K562 (cell line): ENCODE data around the gene PFKP.

Experiments
- ATF7 ChIP-seq: fragments of 450-650 bp; IDR thresholded peaks from 2 replicates; pipeline ENCODE4 v1.7.1; 2014; ENCODE audit warnings: mild to moderate bottlenecking, moderate library complexity
- CBX8 ChIP-seq: fragments of 200-600 bp; sonication (generic); IDR thresholded peaks from 2 replicates; pipeline ENCODE4 v1.6.1; 2012; ENCODE audit warnings: borderline replicate concordance, mixed run types, low read depth, mild to moderate bottlenecking, moderate library complexity, mixed read lengths, low read length, control low read depth, inconsistent platforms; ENCODE audit not compliant: poor library complexity, severe bottlenecking; ENCODE audit errors: extremely low read depth
- ETV6 ChIP-seq, 3 experiments: fragments of 150-350 bp in 1 of 3; sonication (generic) in 1 of 3; formaldehyde crosslinking in 1 of 3; IDR thresholded peaks; 2 replicates each; pipeline versions ENCODE4 v1.6.1 to v1.8.0; 2014 to 2022; ENCODE audit warnings: borderline replicate concordance in 2 of 3, low read depth in 2 of 3, antibody characterized with exemption in 1 of 3, low read length in 1 of 3, mild to moderate bottlenecking in 1 of 3, missing genetic modification reagents in 1 of 3
- HDAC2 ChIP-seq: fragments of 450-650 bp; IDR thresholded peaks from 2 replicates; pipeline ENCODE4 v1.6.1; 2016; ENCODE audit warnings: mild to moderate bottlenecking
- POLR2A ChIP-seq: fragments of 450-650 bp; conservative IDR thresholded peaks from 2 replicates; pipeline ENCODE4 v1.6.1; 2016
- POLR2AphosphoS5 ChIP-seq: IDR thresholded peaks from 2 replicates; pipeline ENCODE4 v1.6.1; 2011; ENCODE audit warnings: mild to moderate bottlenecking, low read depth, low read length, moderate library complexity; ENCODE audit not compliant: control insufficient read depth, insufficient read depth
- RNF2 ChIP-seq: sonication (generic); IDR thresholded peaks from 2 replicates; pipeline ENCODE4 v1.6.1; 2016
- ZNF253 ChIP-seq: fragments of 250-450 bp; sonication (Bioruptor Pico); conservative IDR thresholded peaks from 2 replicates; pipeline ENCODE4 v1.6.1; 2021; ENCODE audit warnings: mild to moderate bottlenecking
- TF ChIP-seq, protein P1 (sequence below), 3 experiments: IDR thresholded peaks in 2 of 3; conservative IDR thresholded peaks in 1 of 3; 2 replicates each; pipeline ENCODE4 v1.5.1; 2011 to 2012; ENCODE audit warnings: low read length in 3 of 3, mild to moderate bottlenecking in 3 of 3, control low read depth in 2 of 3, improper control_type of control experiment in 1 of 3, inconsistent platforms in 1 of 3, low read depth in 1 of 3, mixed read lengths in 1 of 3, moderate library complexity in 1 of 3; ENCODE audit not compliant: insufficient read depth in 2 of 3
- TF ChIP-seq, protein P2 (sequence below): sonication (generic); formaldehyde crosslinking; IDR thresholded peaks from 2 replicates; pipeline ENCODE4 v1.8.1; 2022; ENCODE audit warnings: missing genetic modification reagents

DNA sequence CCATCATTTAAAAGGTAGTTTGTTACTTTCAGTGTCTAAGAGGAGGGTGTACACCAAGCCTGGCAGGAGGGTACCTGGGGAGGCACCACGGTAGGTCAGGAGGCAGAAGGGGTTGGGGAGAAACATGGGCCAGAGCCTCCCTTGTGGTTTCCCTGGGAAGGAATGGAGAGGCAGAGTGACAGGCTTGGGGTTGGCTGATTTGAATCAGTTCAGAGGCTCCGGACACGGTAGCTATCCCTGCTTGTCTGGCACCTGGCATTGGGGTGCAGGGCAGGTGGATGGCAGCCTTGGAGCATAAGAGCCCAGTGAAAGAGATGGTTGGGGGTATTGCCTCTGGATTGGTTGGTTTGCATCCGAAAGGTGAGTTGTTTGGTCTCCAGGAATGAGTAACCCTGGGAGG lies 30.2 kb upstream of the PFKP start:
- TF ChIP-seq CBX8 = no peak
- TF ChIP-seq ATF7 = no peak
- no peak for TF ChIP-seq ZNF253 (CRISPR knock-in tag)
- TF ChIP-seq RNF2 = no peak
- TF ChIP-seq POLR2AphosphoS5 = no peak
- TF ChIP-seq ETV6 (IDR thresholded peaks at IDR 0.05; ENCODE audit: borderline replicate concordance in 1 of 2, low read depth in 2 of 2, low read length in 1 of 2) = no peak
- no peak for TF ChIP-seq ETV6 (CRISPR knock-in tag; IDR thresholded peaks at IDR 0.05; ENCODE audit: borderline replicate concordance)
- TF ChIP-seq, protein P1, sequence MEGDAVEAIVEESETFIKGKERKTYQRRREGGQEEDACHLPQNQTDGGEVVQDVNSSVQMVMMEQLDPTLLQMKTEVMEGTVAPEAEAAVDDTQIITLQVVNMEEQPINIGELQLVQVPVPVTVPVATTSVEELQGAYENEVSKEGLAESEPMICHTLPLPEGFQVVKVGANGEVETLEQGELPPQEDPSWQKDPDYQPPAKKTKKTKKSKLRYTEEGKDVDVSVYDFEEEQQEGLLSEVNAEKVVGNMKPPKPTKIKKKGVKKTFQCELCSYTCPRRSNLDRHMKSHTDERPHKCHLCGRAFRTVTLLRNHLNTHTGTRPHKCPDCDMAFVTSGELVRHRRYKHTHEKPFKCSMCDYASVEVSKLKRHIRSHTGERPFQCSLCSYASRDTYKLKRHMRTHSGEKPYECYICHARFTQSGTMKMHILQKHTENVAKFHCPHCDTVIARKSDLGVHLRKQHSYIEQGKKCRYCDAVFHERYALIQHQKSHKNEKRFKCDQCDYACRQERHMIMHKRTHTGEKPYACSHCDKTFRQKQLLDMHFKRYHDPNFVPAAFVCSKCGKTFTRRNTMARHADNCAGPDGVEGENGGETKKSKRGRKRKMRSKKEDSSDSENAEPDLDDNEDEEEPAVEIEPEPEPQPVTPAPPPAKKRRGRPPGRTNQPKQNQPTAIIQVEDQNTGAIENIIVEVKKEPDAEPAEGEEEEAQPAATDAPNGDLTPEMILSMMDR (IDR thresholded peaks at IDR 0.05 in 2 of 3, conservative IDR thresholded peaks at IDR 0.05 in 1 of 3; ENCODE audit: insufficient read depth in 2 of 3, low read depth in 1 of 3, low read length in 3 of 3) = no peak
- TF ChIP-seq, protein P2, sequence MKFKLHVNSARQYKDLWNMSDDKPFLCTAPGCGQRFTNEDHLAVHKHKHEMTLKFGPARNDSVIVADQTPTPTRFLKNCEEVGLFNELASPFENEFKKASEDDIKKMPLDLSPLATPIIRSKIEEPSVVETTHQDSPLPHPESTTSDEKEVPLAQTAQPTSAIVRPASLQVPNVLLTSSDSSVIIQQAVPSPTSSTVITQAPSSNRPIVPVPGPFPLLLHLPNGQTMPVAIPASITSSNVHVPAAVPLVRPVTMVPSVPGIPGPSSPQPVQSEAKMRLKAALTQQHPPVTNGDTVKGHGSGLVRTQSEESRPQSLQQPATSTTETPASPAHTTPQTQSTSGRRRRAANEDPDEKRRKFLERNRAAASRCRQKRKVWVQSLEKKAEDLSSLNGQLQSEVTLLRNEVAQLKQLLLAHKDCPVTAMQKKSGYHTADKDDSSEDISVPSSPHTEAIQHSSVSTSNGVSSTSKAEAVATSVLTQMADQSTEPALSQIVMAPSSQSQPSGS (CRISPR knock-in tag) = no peak
- no peak for TF ChIP-seq HDAC2
- no peak for TF ChIP-seq POLR2A
